Loucy (cell line): Measurements from ENCODE around the gene NPR3.

Experiments used
- H2AFZ ChIP-seq: fragments of 200-600 bp; sonication (generic); 2 replicates; pipeline ENCODE4 v1.6.0; 2016; ENCODE audit warnings: antibody characterized with exemption, mild to moderate bottlenecking, low read length, moderate library complexity
- H3F3A ChIP-seq: fragments of 200-600 bp; 2 replicates; pipeline ENCODE4 v1.6.0; 2016; ENCODE audit warnings: antibody characterized with exemption, low read depth, mild to moderate bottlenecking
- H3K27me3 ChIP-seq: fragments of 200-600 bp; sonication (generic); 2 replicates; pipeline ENCODE4 v1.6.1; 2014; ENCODE audit warnings: low read length, mild to moderate bottlenecking; ENCODE audit not compliant: insufficient read depth, poor library complexity, severe bottlenecking
- H3K36me3 ChIP-seq: fragments of 200-600 bp; sonication (generic); 2 replicates; pipeline ENCODE4 v1.6.1; 2016; ENCODE audit warnings: low read length; ENCODE audit not compliant: insufficient read depth
- H3K4me1 ChIP-seq: fragments of 200-600 bp; sonication (generic); 2 replicates; pipeline ENCODE4 v1.5.1; 2014; ENCODE audit warnings: low read length, mild to moderate bottlenecking; ENCODE audit not compliant: insufficient read depth, poor library complexity, severe bottlenecking
- H3K4me2 ChIP-seq: fragments of 200-600 bp; sonication (generic); 2 replicates; pipeline ENCODE4 v1.6.0; 2014; ENCODE audit warnings: antibody characterized with exemption, low read length, low read depth, mild to moderate bottlenecking; ENCODE audit not compliant: poor library complexity, severe bottlenecking
- H3K4me3 ChIP-seq: fragments of 200-600 bp; sonication (generic); 2 replicates; pipeline ENCODE4 v1.5.1; 2014; ENCODE audit warnings: low read length, mild to moderate bottlenecking, mixed read lengths; ENCODE audit not compliant: poor library complexity, severe bottlenecking
- H3K79me2 ChIP-seq: fragments of 200-600 bp; sonication (generic); 2 replicates; pipeline ENCODE4 v1.6.1; 2014; ENCODE audit warnings: low read length; ENCODE audit not compliant: insufficient read depth
- H3K9ac ChIP-seq: fragments of 200-600 bp; sonication (generic); 2 replicates; pipeline ENCODE4 v1.6.0; 2014; ENCODE audit warnings: mild to moderate bottlenecking, low read depth, low read length, moderate library complexity; ENCODE audit not compliant: poor library complexity, severe bottlenecking
- H3K9me2 ChIP-seq: fragments of 200-600 bp; sonication (generic); replicated peaks from 2 replicates; pipeline ENCODE4 v1.6.1; 2016; ENCODE audit warnings: low read depth, low read length, mixed read lengths
- H3K9me3 ChIP-seq: fragments of 200-600 bp; sonication (generic); 2 replicates; pipeline ENCODE4 v1.6.1; 2014; ENCODE audit warnings: mild to moderate bottlenecking, antibody characterized with exemption, low read length, low read depth; ENCODE audit not compliant: insufficient read depth
- H4K20me1 ChIP-seq: fragments of 200-600 bp; sonication (generic); 2 replicates; pipeline ENCODE4 v1.6.0; 2014; ENCODE audit warnings: antibody characterized with exemption, low read length, mild to moderate bottlenecking; ENCODE audit not compliant: insufficient read depth, poor library complexity, severe bottlenecking
- EZH2phosphoT487 ChIP-seq: fragments of 200-600 bp; IDR thresholded peaks from 2 replicates; pipeline ENCODE4 v1.6.1; 2018; ENCODE audit warnings: antibody characterized with exemption, mild to moderate bottlenecking, moderate library complexity, borderline replicate concordance
- TF ChIP-seq, protein P1 (sequence below): fragments of 200-600 bp; sonication (generic); conservative IDR thresholded peaks from 2 replicates; pipeline ENCODE4 v1.5.1; 2014; ENCODE audit warnings: mild to moderate bottlenecking, antibody characterized with exemption, low read length

The NPR3 gene

DNA sequence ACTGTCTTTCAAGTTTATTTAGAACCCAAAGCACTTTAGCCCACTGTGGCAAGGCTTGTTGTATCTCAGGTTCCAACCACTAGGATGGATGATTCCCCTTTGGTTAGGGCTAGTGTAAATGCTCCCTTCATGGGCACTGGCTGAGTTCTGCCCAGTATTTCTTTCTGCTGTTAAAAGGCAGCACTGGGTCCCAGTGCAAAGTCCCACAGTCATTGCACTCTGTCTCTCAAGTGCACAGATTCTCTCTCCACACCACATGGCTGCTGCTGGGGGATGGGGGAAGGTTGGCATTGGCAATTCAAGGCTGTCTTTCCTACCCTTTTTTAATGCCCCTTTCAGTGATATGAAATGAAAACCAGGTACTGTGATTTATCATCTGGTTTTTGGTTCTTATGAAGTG is 7.2 kb upstream of the NPR3 start:
- H2AFZ ChIP-seq: no peak overlapping the region
- no peaks in the 10 kb centered on the region for H3K79me2 ChIP-seq
- no peaks in the 10 kb centered on the region for H3K9me3 ChIP-seq
- no peak overlapping the region for H3K9ac ChIP-seq
- TF ChIP-seq, protein P1, sequence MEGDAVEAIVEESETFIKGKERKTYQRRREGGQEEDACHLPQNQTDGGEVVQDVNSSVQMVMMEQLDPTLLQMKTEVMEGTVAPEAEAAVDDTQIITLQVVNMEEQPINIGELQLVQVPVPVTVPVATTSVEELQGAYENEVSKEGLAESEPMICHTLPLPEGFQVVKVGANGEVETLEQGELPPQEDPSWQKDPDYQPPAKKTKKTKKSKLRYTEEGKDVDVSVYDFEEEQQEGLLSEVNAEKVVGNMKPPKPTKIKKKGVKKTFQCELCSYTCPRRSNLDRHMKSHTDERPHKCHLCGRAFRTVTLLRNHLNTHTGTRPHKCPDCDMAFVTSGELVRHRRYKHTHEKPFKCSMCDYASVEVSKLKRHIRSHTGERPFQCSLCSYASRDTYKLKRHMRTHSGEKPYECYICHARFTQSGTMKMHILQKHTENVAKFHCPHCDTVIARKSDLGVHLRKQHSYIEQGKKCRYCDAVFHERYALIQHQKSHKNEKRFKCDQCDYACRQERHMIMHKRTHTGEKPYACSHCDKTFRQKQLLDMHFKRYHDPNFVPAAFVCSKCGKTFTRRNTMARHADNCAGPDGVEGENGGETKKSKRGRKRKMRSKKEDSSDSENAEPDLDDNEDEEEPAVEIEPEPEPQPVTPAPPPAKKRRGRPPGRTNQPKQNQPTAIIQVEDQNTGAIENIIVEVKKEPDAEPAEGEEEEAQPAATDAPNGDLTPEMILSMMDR: no peak
- no peak for TF ChIP-seq EZH2phosphoT487
- H3K27me3 ChIP-seq: no peaks in the 10 kb centered on the region
- H3K4me2 ChIP-seq: no peak overlapping the region
- no peaks in the 10 kb centered on the region for H4K20me1 ChIP-seq
- H3K9me2 ChIP-seq: no peaks in the 10 kb centered on the region
- H3F3A ChIP-seq: no peaks in the 10 kb centered on the region
- H3K4me1 ChIP-seq: no peaks in the 10 kb centered on the region
- no peak overlapping the region for H3K4me3 ChIP-seq
- H3K36me3 ChIP-seq: no peaks in the 10 kb centered on the region

DNA sequence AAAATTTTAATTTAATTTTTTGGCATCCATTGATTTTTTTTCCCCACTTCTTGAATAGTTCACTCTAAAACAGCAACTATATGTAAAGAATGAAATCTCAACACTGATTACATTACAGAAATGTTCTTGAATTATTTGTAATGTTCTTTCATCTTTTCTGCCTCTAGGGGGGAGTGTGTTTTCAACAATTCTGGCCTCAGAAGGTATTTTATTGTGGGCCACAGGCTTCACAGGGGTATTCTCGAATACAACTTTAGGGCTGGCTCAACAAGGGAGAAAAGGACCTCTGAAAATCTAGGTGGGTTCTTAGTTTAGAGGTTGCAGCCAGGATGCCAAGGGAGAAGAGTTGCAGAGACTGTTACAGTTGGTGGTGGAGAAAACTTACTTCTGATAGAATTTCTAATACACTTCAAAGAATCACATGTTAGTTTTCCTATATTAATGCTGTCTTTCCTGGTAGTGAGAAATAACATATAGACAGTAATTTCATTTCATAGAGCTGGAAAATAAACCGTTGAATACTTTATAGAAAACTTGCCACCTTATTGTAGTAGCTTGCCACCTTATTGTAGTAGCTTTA is 3.6 kb upstream of the NPR3 start:
- Histone ChIP-seq H3K36me3 (no peaks in the 10 kb centered on the region), H4K20me1 (no peaks in the 10 kb centered on the region), H2AFZ (0 out of 2 replicates have a peak overlapping the region, but pooled peaks have one; percentile 47), H3K27me3 (no peaks in the 10 kb centered on the region), H3F3A (no peaks in the 10 kb centered on the region), H3K4me2 (no peak overlapping the region), H3K4me3 (no peak overlapping the region), H3K79me2 (no peaks in the 10 kb centered on the region), H3K9me2 (no peaks in the 10 kb centered on the region), H3K9ac (no peak overlapping the region), H3K4me1 (no peaks in the 10 kb centered on the region), H3K9me3 (no peaks in the 10 kb centered on the region)
- no peak for TF ChIP-seq EZH2phosphoT487
- TF ChIP-seq, protein P1: peak; percentile 82

DNA sequence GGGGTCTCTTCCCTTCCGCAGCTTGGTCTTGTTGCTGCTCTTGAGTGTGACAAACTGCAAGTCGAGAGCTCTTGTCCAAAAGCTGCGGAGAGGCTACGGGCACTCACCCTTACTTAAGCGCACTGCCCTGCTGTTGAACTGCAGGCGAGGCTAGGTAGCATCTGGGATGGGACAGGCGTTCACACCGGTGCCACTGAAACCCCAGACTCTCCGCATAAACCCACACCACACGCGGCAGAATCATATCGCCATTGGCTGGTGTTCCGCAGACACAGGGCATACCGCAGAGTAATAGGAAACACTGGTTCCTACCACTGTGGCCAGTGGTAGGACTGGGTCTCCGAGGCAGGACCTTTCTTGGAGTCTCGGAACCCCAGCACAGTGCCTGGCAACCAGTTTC is 2.2 kb upstream of the NPR3 start:
- no peak overlapping the region for H3K9ac ChIP-seq
- H3K27me3 ChIP-seq: no peaks in the 10 kb centered on the region

More for the DNA sequence above, 2.2 kb upstream of the NPR3 start:
- TF ChIP-seq EZH2phosphoT487: no peak
- TF ChIP-seq, protein P1: no peak
- Histone ChIP-seq H3K36me3 (no peaks in the 10 kb centered on the region), H3K4me3 (no peak overlapping the region), H3K79me2 (no peaks in the 10 kb centered on the region), H3K9me3 (no peaks in the 10 kb centered on the region; the same call in 1 of the 2 replicates), H4K20me1 (no peaks in the 10 kb centered on the region), H3K9me2 (no peaks in the 10 kb centered on the region), H3K4me1 (no peaks in the 10 kb centered on the region), H3F3A (no peaks in the 10 kb centered on the region), H2AFZ (no peak overlapping the region), H3K4me2 (no peak overlapping the region)
